Sciatic nerve (tissue), 2 donors: ENCODE measurements around the gene ARAP3. TPM values are rescaled to one million over a fixed set of nuclear protein-coding genes. Genes with fewer than 3 reads are reported as not detected.

Experiments used
- ATAC-seq: fragments of 200-7000 bp; cut with Tn5 transposase; one replicate; pipeline ENCODE4 v1.9.1; 2020; ENCODE audit warnings: mild to moderate bottlenecking, moderate library complexity
- DNase-seq: peaks from one replicate; pipeline ENCODE4 v3.0.0-alpha.2; 2020; ENCODE audit warnings: low spot score
- intact Hi-C: fragments of 100-400 bp; cut with DNase I; formaldehyde crosslinking; loops from one replicate; pipeline ENCODE4 v1.14.2; 2022
- total RNA-seq: library from RNA; stranded (reverse); fragmentation: NEBNext Ultra II Directional; extraction: Animal tissue kit (Norgen Biotek cat#: 25700); gene quantifications from one replicate; pipeline ENCODE4 v1.2.1, GENCODE V29; 2021
- donor health status: DM: no; HTN: no; CAD: no.
- donor health status: DM: no; HTN: no; CAD: no.

The ARAP3 gene
- total RNA-seq, 1 donor from 2014 or later = 22.4 TPM

GRCh38 chr5:141603923-141604717 lies 77.9 kb downstream of the ARAP3 start:
- ATAC-seq (peak; percentile 97), DNase-seq (no peak)
- intact Hi-C loops = no loop called here

Other genes with a start within 250 kb of the ARAP3 start
- 71.4 TPM for gene PCDHGC3, start 206.3 kb downstream of the ARAP3 start, total RNA-seq
- gene PCDHGC4, start 197.2 kb downstream of the ARAP3 start, total RNA-seq = 4.5 TPM
- gene PCDHGC5, start 193.1 kb downstream of the ARAP3 start, total RNA-seq = 3.8 TPM
- gene DIAPH1, start 63.2 kb downstream of the ARAP3 start, total RNA-seq = 92.5 TPM
- gene HDAC3, start 45.4 kb downstream of the ARAP3 start, total RNA-seq = 47.6 TPM
- gene RELL2, start 45.2 kb downstream of the ARAP3 start, total RNA-seq = 0.85 TPM
- 33.0 TPM for gene FCHSD1, start 30.8 kb downstream of the ARAP3 start, total RNA-seq
- 36.4 TPM for gene PCDH1, start 196.2 kb upstream of the ARAP3 start, total RNA-seq
- gene DELE1, start 241.6 kb upstream of the ARAP3 start, total RNA-seq = 73.3 TPM